HG02885 (cell line): Measurements from ENCODE around the gene EID2.

Source experiments
- ATAC-seq: cut with Tn5 transposase; IDR thresholded peaks from one replicate; pipeline ENCODE4 v1.9.1; 2021; ENCODE audit warnings: mild to moderate bottlenecking; ENCODE audit not compliant: unreplicated experiment, poor library complexity

EID2 gene

DNA sequence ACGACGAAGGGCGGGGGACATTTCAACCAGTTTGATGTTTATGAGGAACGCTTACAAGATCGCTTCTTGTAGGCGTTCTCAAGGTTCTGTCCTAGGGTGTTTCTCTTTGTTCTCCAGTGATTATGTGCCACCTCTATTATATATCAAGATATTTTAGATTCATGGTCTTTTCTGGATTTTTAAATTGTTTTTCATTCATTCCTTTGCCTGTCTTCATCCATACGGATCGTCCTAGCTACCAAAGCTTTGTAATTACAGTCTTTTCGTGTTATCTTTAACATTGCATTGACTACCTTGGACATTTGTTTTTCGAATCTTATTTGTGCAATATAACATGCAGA is 342 bp upstream of the EID2 start:
- ATAC-seq, result no peak

DNA sequence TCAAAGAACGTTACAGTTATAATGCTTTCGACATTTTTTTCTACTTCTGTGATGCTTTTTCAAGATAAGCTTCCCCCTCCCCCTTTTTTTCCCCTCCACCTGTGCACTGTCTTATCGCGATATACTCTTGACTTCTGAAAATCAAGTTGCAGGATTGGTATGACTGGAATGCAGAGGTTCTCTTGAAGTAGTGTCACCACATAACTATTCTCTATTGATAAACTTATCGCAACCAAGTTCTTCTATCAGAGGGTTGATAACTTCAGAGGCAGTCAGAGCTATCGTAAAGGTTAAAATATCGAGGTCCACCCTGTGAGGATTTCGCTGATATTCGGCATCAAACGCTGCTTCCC is 820 bp downstream of the EID2 start:
- no peak for ATAC-seq

DNA sequence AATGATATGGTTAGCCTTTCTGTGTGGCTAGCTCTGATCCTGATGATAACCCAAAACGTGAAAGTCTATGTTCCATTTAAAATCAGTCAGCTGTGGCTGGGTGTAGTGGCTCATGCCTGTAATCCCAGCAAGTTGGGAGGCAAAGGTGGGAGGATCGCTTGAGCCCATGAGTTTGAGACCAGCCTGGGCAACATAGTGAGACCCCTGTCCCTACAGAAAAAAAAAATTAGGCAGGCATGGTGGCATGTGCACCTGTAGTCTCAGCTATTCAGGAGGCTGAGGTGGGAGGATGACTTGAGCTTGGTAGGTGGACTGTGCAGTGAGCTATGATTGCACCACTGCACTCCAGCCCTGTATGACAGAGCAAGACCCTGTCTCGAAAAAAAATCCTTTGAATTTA is 6.2 kb downstream of the EID2 start:
- no peak for ATAC-seq

DNA sequence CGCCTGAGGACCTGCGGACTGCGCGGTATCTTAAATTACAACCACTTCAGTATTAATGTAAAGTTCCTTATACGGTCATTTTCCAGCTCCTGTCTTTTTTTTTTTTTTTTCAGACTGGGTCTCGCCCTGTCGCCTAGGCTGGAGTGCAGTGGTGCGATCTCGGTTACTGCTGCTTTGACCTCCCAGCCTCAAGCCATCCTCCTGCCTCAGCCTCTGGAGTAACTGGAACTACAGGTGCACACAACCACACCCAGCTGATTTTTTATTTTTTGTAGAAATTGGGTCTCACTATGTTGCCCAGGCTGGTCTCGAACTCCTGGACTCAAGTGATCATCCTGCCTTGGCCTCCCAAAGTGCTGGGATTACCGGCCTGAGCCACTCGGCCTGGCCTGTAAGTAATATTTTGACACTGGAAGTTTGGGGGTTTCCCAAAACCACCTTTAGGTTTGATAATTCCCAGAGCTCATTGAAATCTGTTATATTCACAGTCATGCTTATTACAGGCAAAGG is 6.9 kb downstream of the EID2 start:
- ATAC-seq, result peak; percentile 3

DNA sequence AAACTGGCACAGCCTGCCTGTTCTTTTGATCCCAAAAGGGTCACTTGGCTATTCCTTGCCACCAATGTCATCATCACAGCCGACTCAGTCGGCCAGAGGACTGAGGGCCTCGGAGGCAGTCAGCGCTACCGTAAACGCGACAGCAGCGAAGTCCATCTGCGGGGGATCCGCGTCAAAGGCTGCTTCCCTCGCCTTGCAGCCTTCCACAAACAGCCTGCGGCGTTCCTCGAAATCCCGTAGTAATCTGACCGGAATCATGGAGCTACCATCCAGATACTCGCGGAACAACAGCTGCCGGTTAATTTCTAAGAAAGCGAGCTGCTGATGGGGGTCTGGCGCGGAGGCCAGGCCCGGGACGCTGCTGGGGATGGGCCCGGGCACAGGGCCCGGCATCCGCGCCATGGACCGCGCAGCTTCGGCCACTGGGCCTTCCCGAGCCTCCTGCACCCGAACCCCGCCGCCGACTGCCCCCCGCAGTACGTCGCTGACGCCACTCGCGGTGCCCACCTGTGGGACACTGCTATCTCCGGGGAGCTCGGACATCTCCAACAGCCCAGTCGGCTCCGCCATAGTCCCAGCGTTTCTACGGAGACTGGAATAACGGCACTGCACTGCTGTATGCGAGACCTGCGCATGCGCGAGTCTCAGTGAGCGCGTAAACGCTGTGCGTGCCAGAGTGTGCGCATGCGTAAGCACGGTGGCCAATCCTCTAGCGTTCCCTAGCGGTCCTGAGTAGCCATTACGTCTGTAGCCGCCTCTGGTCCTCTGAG is 7.5 kb downstream of the EID2 start, which contains the start of gene EID2B:
Gene EID2B (minus strand): TSS at position 620 of the 770 bp plus-strand sequence. CDS start 50 bp downstream, at position 570.
- ATAC-seq, result peak; percentile 93

DNA sequence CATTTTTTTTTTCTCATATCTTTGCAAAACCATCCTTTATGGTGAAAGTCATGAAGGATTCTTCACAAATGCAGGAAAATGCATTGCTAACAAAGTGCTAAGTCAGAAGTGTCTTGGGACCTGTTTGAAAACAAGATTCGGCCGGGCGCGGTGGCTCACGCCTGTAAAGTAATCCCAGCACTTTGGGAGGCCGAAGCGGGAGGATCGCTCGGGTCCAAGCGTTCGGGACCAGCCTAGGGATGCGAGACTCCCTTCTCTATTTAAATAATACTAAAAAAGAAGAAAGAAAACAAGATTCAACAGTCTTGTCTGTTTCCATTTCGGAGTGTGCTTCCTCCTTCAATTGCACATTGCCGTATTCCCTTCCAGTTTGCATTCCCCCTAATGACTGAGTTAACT is 8.1 kb downstream of the EID2 start:
- ATAC-seq, result no peak

DNA sequence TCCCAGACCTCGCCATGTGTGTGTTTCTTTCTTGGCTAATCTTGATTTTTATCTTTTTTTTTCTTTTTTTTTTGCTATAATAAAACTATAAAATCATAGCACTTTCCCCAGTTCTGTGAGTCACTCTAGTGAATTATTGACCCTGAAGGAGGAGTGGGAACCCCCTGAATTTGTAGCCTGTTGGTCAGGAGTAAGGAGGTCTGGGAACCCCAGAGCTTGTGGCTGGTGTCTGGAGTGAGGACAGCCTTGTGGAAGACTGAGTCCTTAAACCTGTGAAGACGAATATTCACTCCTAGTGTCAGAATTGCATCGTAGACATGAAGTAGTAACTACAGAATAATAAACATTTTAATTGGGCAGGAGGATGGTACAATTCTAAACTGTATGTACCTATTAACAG is 14.8 kb downstream of the EID2 start:
- ATAC-seq, result no peak

DNA sequence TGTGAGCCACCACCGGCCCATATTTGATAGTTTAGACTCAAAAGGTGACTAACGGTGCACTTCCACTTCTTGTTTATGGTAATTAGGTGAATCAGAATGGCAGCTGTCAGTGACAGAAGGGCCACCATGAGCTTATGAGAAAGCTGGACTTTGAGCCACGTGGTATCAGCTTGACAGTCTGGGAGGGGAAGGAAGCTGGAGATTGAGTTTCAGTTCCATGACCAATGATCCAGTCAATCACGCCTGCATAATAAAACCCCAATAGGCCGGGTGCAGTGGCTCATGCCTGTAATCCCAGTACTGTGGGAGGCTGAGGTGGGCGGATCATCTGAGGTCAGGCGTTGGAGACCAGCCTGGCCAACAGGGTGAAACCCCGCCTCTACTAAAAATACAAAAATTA is 15.5 kb downstream of the EID2 start:
- ATAC-seq, result no peak

DNA sequence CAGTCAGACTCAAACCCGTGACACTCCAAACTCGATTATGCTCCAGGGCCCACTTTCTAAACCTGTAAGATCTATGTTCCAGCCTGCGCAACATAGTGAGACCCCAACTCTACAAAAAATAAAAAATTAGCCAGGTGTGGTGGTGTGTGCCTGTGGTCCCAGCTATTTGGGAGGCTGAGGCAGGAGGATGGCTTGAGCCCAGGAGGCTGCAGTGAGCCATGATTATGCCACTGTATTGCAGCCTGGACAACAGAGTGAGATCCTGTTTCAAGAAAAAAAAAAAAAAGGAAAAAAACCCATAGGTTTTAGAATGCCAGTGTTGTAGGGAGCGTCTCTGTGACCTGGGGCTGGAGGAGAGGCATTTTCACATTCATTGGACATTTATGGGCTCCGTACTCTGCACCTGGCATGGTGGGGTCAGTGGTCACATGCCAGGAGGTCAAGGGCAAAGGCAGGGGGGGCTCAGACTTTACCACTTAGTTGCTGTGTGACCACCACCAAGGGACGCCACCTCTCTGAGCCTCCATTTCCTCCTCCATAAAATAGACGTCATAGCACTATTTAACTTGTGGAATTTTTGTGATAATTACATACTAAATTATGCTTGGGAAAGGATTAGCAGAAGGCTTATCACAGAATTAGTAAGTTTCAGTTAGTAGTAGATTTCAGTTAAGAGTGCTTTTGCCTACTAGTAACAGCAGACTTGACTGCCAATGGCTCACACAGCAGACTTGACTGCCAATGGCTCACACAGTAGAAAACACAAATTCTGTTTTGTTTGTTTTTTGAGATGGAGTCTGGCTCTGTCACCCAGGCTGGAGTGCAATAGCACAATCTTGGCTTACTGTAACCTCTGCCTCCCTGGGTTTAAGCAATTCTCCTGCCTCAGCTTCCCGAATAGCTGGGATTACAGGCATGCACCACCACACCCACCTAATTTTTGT is 19.1 kb downstream of the EID2 start:
- ATAC-seq, result no peak

DNA sequence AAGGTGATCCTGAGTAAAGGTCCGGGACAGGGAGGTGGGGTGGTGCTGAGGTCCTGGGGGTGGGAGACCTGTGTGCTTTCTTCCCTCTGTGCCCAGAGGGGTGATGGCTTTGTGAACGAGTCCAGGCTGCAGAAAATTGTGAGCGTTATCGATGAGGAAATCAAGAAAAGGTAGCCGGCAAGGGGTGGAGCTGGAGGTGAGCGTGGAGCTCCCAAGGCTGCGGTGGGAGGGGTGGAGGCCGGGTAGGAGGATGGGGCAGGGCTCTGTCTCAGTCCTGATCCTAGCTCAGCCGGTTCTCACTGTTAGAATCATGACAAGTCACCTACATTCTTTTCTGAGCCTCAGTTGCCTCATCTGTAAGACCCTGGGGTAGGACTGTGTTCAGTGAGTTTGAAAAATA is 21.0 kb downstream of the EID2 start:
- ATAC-seq, result no peak

DNA sequence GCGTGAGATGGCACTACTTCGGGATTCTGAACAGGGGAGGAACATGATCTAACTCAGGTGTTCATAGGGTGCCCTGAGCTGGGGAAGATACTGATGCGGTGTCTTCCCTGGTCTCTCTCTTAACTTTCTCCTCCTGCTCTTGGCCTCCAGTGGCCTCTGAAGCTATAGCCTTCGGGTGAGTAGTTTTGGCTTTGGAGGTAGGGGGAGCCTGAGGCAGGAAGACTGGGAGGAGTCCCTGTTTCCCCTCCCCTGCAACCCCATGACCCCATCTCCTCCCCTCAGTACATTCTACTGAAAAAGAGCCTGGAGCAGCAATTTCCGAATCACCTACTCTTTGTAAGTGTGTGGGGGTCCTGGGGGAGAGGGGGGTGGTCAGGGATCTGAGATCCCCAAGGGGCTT is 21.5 kb downstream of the EID2 start:
- no peak for ATAC-seq

DNA sequence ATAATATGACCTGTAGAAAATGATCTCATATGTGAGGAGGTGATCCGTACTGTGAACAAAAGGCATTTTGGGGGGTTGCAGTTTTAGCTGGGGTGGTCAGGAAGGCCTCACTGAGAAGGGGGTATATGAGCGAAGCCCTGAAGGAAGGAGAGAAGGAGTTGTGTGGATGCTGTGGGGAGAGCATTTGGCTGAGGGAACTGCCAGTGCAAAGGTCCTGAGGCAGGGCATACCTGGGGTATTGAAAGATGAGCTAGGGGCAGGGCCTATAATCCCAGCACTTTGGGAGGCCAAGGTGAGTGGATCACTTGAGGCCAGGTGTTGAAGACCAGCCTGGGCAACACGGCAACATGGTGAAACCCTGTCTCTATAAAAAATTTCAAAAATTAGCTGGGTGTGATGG is 22.5 kb downstream of the EID2 start:
- no peak for ATAC-seq

DNA sequence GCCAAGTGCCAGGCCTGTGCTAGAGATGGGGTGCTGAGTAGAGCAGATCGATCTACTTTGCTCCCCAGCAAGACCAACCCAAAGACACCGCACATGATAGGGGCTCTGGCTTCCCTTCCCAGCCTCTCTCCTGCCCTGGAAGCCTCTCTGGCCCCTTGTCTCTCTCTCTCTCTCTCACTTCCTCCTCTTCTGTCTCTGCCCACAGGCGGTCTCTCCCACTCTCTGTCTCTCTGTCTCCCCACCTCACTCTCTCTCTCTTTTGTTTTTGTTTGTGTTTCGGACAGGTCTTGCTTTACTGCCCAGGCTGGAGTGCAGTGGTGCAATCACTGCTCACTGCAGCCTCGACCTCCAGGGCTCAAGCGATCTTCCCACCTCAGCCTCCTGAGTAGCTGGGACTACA is 23.7 kb downstream of the EID2 start:
- no peak for ATAC-seq

DNA sequence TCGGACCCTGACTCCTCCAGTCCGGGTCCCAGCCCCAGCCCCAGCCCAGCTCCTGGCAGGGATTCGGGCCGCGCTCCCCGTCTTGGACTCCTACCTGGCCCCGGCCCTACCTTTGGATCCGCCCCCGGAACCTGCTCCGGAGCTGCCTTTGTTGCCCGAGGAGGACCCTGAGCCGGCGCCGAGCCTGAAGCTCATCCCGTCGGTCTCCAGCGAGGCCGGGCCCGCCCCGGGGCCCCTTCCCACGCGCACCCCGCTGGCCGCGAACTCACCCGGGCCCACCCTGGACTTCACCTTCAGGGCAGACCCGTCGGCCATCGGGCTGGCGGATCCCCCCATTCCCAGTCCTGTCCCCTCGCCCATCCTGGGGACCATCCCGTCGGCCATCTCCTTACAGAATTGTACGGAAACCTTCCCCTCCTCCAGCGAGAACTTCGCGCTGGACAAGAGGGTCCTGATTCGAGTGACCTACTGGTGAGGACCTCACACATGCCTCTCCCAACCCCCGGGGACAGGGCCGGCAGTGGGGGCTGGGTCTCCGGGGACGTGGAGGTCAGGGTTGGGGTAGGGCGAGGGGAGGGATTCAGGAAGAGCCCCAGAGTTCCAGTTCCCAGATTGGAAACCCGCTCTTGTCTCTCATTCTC is 24.3 kb downstream of the EID2 start:
- no peak for ATAC-seq

DNA sequence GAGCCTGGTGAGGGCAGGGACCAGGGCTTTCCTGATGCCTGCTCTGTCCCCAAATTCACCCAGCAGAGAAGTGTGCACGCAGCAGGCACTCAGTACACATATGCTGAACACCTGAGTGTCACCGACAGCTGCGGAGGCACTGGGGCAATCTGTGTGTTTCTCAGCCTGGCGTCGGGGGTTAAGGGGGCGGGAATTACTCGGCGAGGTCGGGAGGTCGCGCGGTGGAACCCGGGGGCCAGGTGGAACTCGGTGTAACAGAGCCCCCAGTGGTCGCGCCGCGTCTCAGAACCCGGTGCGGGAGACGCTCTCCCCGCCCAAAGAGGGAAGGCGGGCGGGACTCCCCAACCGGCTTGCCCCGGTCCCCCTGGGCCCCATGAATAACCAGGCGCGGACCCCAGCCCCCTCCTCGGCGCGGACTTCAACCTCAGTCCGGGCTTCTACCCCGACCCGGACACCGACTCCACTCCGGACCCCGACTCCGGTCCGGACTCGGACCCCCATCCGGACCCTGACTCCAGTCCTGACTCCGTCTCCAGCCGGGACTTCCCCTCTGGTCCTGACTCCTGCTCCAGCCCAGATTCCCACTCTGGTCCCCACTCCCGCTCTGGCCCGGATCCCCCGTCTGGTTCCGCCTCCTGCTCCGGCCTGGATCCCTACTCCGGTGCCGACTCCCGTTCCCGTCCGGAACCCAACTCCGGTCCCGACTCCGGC is 25.0 kb downstream of the EID2 start, which contains the start of gene SELENOV:
Gene SELENOV (plus strand): TSS at position 300 of the 711 bp plus-strand sequence. CDS start 74 bp downstream, at position 374.
- ATAC-seq, result no peak

DNA sequence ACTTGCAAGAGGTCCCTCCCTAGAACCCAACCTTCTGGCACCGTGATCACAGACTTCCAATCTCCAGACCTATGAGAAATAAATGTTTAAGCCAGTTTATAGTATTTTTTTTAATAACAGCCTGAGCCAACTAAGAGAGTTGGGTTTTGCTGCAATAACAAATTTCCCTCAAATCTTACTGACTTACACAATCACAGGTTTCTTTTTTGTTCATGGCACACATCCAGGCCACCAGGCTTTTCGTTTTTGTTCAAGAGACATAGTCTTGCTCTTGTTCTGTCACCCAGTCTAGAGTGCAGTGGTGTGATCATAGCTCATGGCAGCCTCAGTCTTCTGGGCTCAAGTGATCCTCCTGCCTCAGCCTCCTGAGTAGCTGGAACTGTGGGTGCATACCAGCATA is 27.0 kb downstream of the EID2 start:
- no peak for ATAC-seq

DNA sequence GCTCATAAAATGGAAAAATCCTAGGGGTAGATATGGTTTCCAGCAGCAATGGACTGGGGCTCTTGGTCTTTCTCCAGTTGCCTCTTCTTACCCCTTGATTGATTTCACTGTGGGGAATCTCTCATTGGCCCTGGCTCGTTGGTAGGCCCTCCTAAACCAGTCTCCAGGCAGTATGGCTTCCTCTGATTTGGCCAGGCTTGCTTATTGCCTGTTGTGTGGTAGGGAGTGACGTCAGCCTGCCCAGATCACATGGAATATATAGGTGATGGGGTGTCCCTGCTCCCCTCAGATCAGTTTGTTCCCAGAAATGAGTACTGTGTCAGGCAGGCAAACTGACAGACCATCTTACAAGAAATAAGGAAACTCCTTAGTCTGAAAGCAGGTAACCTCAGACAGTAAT is 30.7 kb downstream of the EID2 start:
- ATAC-seq, result no peak

DNA sequence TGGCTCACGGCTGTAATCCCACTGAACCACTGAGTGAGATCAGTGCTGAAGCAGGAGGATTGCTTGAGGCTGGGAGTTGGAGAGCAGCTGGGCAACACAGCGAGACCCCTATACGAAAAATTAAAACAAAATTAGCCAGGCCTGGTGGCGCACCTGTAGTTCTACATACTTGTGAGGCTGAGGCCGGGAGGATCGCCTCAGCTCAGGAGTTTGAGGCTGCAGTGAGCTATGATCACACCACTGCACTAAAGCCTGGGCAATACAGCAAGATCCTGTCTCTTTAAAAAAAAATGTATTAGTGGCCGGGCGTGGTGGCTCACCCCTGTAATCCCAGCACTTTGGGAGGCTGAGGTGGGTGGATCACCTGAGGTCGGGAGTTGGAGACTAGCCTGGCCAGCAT is 31.3 kb downstream of the EID2 start:
- ATAC-seq, result no peak

DNA sequence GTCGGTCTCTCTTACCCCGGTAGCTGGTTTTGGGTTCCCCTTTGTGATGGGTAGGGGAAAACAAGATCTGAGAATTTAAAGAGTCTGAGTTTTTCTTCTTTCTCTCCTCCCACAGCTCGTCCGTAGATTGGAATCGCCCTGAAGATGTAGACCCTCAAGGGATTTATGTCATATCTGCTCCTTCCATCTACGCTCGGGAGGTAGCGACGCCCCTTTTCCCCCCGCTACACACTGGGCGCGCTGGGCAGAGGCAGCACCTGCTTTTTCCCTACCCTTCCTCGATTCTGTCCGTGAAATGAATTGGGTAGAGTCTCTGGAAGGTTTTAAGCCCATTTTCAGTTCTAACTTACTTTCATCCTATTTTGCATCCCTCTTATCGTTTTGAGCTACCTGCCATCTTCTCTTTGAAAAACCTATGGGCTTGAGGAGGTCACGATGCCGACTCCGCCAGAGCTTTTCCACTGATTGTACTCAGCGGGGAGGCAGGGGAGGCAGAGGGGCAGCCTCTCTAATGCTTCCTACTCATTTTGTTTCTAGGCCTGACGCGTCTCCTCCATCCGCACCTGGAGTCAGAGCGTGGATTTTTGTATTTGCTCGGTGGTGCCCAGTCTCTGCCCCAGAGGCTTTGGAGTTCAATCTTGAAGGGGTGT is 32.1 kb downstream of the EID2 start:
- no peak for ATAC-seq
